H9 (cell line): ENCODE measurements around the gene UNK. TPM values are rescaled to one million over a fixed set of nuclear protein-coding genes. Genes with fewer than 3 reads are reported as not detected.

Experiments used
- DNase-seq: peaks from one replicate; pipeline ENCODE4 v3.0.0-alpha.2; 2017
- H2AFZ ChIP-seq: one replicate; pipeline ENCODE4 v1.6.1; 2013; ENCODE audit warnings: mild to moderate bottlenecking, low read length, control low read depth, moderate library complexity
- H2AK5ac ChIP-seq: 2 replicates; pipeline ENCODE4 v1.6.1; 2013; ENCODE audit warnings: low read length, control low read depth, mixed read lengths; ENCODE audit not compliant: insufficient read length
- H2BK120ac ChIP-seq: one replicate; pipeline ENCODE4 v1.6.1; 2013; ENCODE audit warnings: low read depth, mild to moderate bottlenecking, low read length, control low read depth, inconsistent platforms; ENCODE audit not compliant: poor library complexity, severe bottlenecking
- H2BK12ac ChIP-seq: 2 replicates; pipeline ENCODE4 v1.6.1; 2013; ENCODE audit warnings: low read length, control low read depth, mixed read lengths, low read depth; ENCODE audit not compliant: insufficient read length
- H2BK15ac ChIP-seq: 2 replicates; pipeline ENCODE4 v1.6.1; 2013; ENCODE audit warnings: low read depth, low read length, control low read depth
- H2BK20ac ChIP-seq: one replicate; pipeline ENCODE4 v1.6.1; 2013; ENCODE audit warnings: low read depth, mild to moderate bottlenecking, low read length, control low read depth, inconsistent platforms; ENCODE audit not compliant: poor library complexity, severe bottlenecking
- H2BK5ac ChIP-seq: 2 replicates; pipeline ENCODE4 v1.6.1; 2013; ENCODE audit warnings: low read length, control low read depth, mixed read lengths; ENCODE audit not compliant: insufficient read length
- H3K14ac ChIP-seq: 2 replicates; pipeline ENCODE4 v1.6.1; 2013; ENCODE audit warnings: low read length, control low read depth; ENCODE audit not compliant: insufficient read depth
- H3K18ac ChIP-seq: 2 replicates; pipeline ENCODE4 v1.6.1; 2013; ENCODE audit warnings: low read depth, mild to moderate bottlenecking, mixed read lengths, low read length, control low read depth; ENCODE audit not compliant: insufficient read length
- H3K23ac ChIP-seq: 2 replicates; pipeline ENCODE4 v1.6.1; 2013; ENCODE audit warnings: low read length, control low read depth, mixed read lengths, low read depth; ENCODE audit not compliant: insufficient read length
- H3K23me2 ChIP-seq: 2 replicates; pipeline ENCODE4 v1.6.1; 2013; ENCODE audit warnings: low read depth, mild to moderate bottlenecking, mixed read lengths, low read length, control low read depth; ENCODE audit not compliant: insufficient read length, poor library complexity, severe bottlenecking
- H3K27ac ChIP-seq: 2 replicates; pipeline ENCODE4 v1.5.1; 2013; ENCODE audit warnings: low read length, control low read depth, mixed read lengths, low read depth; ENCODE audit not compliant: insufficient read length
- H3K27me3 ChIP-seq: 2 replicates; pipeline ENCODE4 v1.6.1; 2013; ENCODE audit warnings: low read length, control low read depth, inconsistent platforms; ENCODE audit not compliant: insufficient read depth
- H3K4ac ChIP-seq: 2 replicates; pipeline ENCODE4 v1.6.1; 2013; ENCODE audit warnings: low read depth, mild to moderate bottlenecking, control low read depth, inconsistent platforms, low read length, moderate library complexity
- H3K4me1 ChIP-seq: 2 replicates; pipeline ENCODE4 v1.6.1; 2013; ENCODE audit warnings: low read length, control low read depth, inconsistent platforms; ENCODE audit not compliant: insufficient read depth
- H3K4me2 ChIP-seq: 2 replicates; pipeline ENCODE4 v1.6.1; 2013; ENCODE audit warnings: low read length, control low read depth, mixed read lengths; ENCODE audit not compliant: insufficient read length, insufficient read depth
- H3K56ac ChIP-seq: 2 replicates; pipeline ENCODE4 v1.6.1; 2013; ENCODE audit warnings: low read depth, mild to moderate bottlenecking, mixed read lengths, low read length, control low read depth; ENCODE audit not compliant: insufficient read length
- H3K79me1 ChIP-seq: 2 replicates; pipeline ENCODE4 v1.6.1; 2013; ENCODE audit warnings: low read depth, mild to moderate bottlenecking, moderate library complexity, low read length, control low read depth, inconsistent platforms; ENCODE audit not compliant: insufficient read depth, poor library complexity, severe bottlenecking
- H3K79me2 ChIP-seq: 2 replicates; pipeline ENCODE4 v1.6.1; 2013; ENCODE audit warnings: low read length, control low read depth, inconsistent platforms; ENCODE audit not compliant: insufficient read depth
- H3K9ac ChIP-seq: 2 replicates; pipeline ENCODE4 v1.6.1; 2013; ENCODE audit warnings: low read length, control low read depth, mixed read lengths; ENCODE audit not compliant: insufficient read length; ENCODE audit errors: extremely low read depth
- H3K9me3 ChIP-seq: one replicate; pipeline ENCODE4 v1.6.1; 2013; ENCODE audit warnings: low read depth, low read length, inconsistent platforms; ENCODE audit not compliant: control insufficient read depth
- H3T11ph ChIP-seq: one replicate; pipeline ENCODE4 v1.6.1; 2013; ENCODE audit warnings: mild to moderate bottlenecking, low read length, control low read depth, inconsistent platforms
- H4K20me1 ChIP-seq: one replicate; pipeline ENCODE4 v1.6.1; 2013; ENCODE audit not compliant: control insufficient read depth, insufficient read length, insufficient read depth
- H4K5ac ChIP-seq: 2 replicates; pipeline ENCODE4 v1.6.1; 2013; ENCODE audit warnings: low read depth, mild to moderate bottlenecking, mixed read lengths, low read length, control low read depth; ENCODE audit not compliant: insufficient read length
- H4K8ac ChIP-seq: replicated peaks from 2 replicates; pipeline ENCODE4 v1.6.1; 2013; ENCODE audit warnings: low read length, control low read depth, mixed read lengths, low read depth; ENCODE audit not compliant: insufficient read length
- H4K91ac ChIP-seq: 2 replicates; pipeline ENCODE4 v1.6.1; 2013; ENCODE audit warnings: low read depth, mild to moderate bottlenecking, moderate library complexity, mixed read lengths, low read length, control low read depth; ENCODE audit not compliant: insufficient read length
- H3K27ac Mint-ChIP-seq, 3 experiments: 2 replicates in 2 of 3; 3 replicates in 1 of 3; pipeline ENCODE4 v1.8.0; 2020 to 2021; ENCODE audit warnings: mixed read lengths in 3 of 3, mild to moderate bottlenecking in 1 of 3, moderate library complexity in 1 of 3
- H3K27me3 Mint-ChIP-seq: 2 replicates; pipeline ENCODE4 v1.8.0; 2021; ENCODE audit warnings: low read depth, mild to moderate bottlenecking, moderate library complexity, mixed read lengths
- H3K36me3 Mint-ChIP-seq, 3 experiments: 2 replicates in 2 of 3; 3 replicates in 1 of 3; pipeline ENCODE4 v1.8.0; 2020 to 2021; ENCODE audit warnings: low read depth in 3 of 3, mixed read lengths in 3 of 3; ENCODE audit not compliant: insufficient read depth in 1 of 3
- H3K4me1 Mint-ChIP-seq, 2 experiments: 2 replicates each; pipeline ENCODE4 v1.8.0; 2020; ENCODE audit warnings: mixed read lengths in 2 of 2
- H3K4me3 Mint-ChIP-seq, 2 experiments: 2 replicates in 1 of 2; 3 replicates in 1 of 2; pipeline ENCODE4 v1.8.0; 2020 to 2021; ENCODE audit warnings: mild to moderate bottlenecking in 2 of 2, mixed read lengths in 2 of 2, moderate library complexity in 1 of 2
- H3K9me3 Mint-ChIP-seq, 2 experiments: 2 replicates in 1 of 2; 3 replicates in 1 of 2; pipeline ENCODE4 v1.8.0; 2020; ENCODE audit warnings: mild to moderate bottlenecking in 2 of 2, mixed read lengths in 2 of 2, moderate library complexity in 1 of 2
- CTCF ChIP-seq: fragments of 200-600 bp; sonication (generic); conservative IDR thresholded peaks from 3 replicates; pipeline ENCODE4 v1.8.0; 2021; ENCODE audit warnings: antibody characterized with exemption, mild to moderate bottlenecking
- WGBS: extraction: QIAGEN DNeasy Blood & Tissue Kit; methylation state at CpG from one replicate; pipeline ENCODE4 v1.1.7; 2013; ENCODE audit warnings: missing lambda C conversion rate, low lambda C conversion rate, mixed read lengths; ENCODE audit not compliant: insufficient read length; ENCODE audit errors: extremely low coverage; 5-methylcytosine and 5-hydroxymethylcytosine counted together
- total RNA-seq: library from RNA; stranded (reverse); gene quantifications from 2 replicates; pipeline ENCODE4 v1.2.1, GENCODE V29; 2021

Gene UNK
- total RNA-seq, 1 experiment from 2014 or later = 36.4 TPM

- Histone ChIP-seq H3K27me3 (no peaks in the 10 kb centered on the region), H4K8ac (no peak overlapping the region), H3K4me2 (no peak overlapping the region), H3K9ac (no peak overlapping the region), H2BK12ac (no peak overlapping the region), H3K18ac (no peak overlapping the region), H3K23ac (no peak overlapping the region), H2BK5ac (no peak overlapping the region), H3K4ac (no peak overlapping the region), H3K79me1 (no peaks in the 10 kb centered on the region), H3K56ac (no peak overlapping the region), H4K5ac (no peak overlapping the region), H3K9me3 (no peaks in the 10 kb centered on the region), H3K27ac (no peak overlapping the region), H4K20me1 (no peaks in the 10 kb centered on the region), H4K91ac (no peak overlapping the region), H3K23me2 (no peaks in the 10 kb centered on the region), H2BK15ac (no peak overlapping the region), H3K4me1 (no peaks in the 10 kb centered on the region), H2AK5ac (no peak overlapping the region), H2BK20ac (no peak overlapping the region), H3K14ac (no peak overlapping the region), H2BK120ac (no peak overlapping the region), H3T11ph (no peak overlapping the region), H3K79me2 (no peaks in the 10 kb centered on the region), H2AFZ (no peak overlapping the region)
- no peak for TF ChIP-seq CTCF
- no CpG with 5 or more reads among the region's 13 CpGs for WGBS
- no peak for DNase-seq
- no peak overlapping the region for H3K4me3 Mint-ChIP-seq
- peak overlapping the region in 2 of 3 experiments; percentile 44 to 45; a peak in 1 of 7 replicates for H3K27ac Mint-ChIP-seq
- H3K36me3 Mint-ChIP-seq = peaks cover 7 to 38% (median 37%) of the 10 kb centered on the region in 3 experiments
- H3K9me3 Mint-ChIP-seq = no peaks in the 10 kb centered on the region; a peak in 1 of 5 replicates
- no peaks in the 10 kb centered on the region for H3K27me3 Mint-ChIP-seq
- peaks cover 11 to 13% of the 10 kb centered on the region in 2 experiments for H3K4me1 Mint-ChIP-seq
Observed at GRCh38 chr17:75825149-75825552, 40.5 kb downstream of the UNK start.
